GM18868 (cell line): ENCODE measurements around the gene TMEM176B.

Source experiments
- ATAC-seq: cut with Tn5 transposase; IDR thresholded peaks from one replicate; pipeline ENCODE4 v1.9.1; 2021; ENCODE audit warnings: mild to moderate bottlenecking, moderate library complexity; ENCODE audit not compliant: unreplicated experiment

Gene TMEM176B

DNA sequence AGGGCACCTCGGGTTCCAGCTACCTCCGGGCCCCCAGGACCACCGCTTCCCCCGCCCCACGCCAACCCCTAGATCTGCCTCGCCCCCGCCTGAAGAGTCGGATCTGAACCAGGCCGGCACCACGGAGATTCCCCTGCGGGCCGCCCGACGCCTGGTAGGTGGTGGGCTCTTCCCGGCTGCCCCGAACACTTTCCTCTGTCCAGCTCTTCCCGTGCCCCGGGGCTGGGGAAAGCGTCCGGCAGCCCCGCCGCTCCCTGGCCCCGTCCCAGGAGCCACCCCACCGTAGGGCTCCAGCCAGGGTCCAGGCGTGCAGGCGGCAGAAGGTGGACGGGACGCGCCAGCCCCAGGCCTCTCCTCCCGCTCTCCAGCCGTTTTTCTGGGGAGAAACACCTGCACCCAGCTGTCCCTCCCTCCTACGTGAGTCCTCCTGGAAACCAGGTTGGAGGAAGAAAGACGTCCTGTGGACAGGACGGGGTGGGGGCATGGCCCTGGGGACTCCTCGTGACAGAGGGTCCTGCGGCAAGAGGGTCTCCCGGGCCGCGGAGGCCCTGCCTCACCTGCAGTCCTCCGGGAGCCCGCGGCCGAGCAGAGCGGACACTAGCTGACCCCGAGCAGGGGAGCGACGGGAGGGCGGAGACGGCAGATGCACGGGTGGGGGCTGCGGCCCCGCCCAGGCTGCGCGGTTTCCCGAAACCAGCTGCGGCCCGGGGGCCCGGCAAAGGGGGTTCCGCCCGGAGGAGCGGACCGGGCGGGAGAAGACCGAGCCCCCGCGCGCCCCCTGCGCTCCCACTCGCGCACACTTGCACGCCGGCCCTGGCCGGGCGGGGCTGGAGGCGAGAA, at the start of gene TMEM176B:
Gene TMEM176B, minus strand, starts transcription at position 624 of the 840 bp plus-strand sequence. CDS start 3,795 bp downstream, outside the sequence.
- no peak for ATAC-seq

DNA sequence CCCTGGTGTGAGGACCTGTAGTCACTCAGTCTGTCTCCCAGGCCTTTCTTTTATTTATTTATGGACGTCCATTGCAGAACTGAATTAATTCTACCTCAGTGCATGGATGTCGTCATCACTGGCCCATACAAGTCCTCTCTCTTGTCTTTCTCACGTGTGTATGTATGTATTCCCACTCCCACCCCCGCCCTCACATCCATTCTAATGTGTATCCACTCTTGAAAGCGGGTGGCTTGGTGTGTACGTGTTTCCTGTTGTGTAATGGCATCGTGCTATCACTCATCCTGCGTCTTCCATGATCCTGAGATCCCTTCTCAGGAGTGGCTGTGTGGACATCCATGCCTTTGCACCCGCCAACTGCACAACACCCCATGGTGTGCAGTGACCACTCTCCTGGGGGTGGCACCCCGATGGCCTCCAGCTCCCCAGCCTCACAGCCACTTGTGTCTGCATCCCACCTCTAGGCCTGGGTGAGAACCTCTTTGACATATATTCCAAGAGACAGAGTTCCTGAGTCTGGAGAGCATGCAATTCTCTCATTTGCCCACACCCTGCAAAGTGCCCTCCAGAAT, 49.1 kb upstream of the TMEM176B start:
- no peak for ATAC-seq

DNA sequence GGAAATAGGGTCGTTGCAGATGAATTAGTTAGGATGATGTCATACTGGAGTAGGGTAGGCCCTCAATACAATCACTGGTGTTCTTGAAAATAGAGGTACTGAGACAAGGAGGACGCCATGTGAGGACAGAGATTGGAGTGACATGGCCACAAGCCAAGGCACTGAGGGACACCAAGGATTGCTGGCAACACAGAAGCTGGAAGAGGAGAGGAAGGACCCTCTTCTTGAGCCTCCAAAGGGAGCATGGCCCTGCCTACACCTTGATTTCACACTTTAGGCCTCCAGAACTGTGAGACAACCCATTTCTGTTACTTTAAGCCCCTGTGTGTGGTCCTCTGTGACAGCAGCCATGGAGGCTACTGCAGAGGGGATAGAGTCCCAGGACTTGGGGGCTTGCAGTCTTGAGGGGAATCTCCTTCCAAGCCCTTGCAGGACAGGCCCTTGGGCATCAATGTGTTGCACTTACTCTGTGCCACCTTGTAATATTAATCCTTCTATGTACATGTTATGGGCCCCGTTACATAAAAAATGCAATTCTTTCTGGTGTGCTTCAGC, 48.5 kb upstream of the TMEM176B start:
- ATAC-seq: no peak

GRCh38 chr7:150848111-150848510, 47.9 kb upstream of the TMEM176B start:
- no peak for ATAC-seq

GRCh38 chr7:150847536-150847935, 47.4 kb upstream of the TMEM176B start:
- no peak for ATAC-seq

DNA sequence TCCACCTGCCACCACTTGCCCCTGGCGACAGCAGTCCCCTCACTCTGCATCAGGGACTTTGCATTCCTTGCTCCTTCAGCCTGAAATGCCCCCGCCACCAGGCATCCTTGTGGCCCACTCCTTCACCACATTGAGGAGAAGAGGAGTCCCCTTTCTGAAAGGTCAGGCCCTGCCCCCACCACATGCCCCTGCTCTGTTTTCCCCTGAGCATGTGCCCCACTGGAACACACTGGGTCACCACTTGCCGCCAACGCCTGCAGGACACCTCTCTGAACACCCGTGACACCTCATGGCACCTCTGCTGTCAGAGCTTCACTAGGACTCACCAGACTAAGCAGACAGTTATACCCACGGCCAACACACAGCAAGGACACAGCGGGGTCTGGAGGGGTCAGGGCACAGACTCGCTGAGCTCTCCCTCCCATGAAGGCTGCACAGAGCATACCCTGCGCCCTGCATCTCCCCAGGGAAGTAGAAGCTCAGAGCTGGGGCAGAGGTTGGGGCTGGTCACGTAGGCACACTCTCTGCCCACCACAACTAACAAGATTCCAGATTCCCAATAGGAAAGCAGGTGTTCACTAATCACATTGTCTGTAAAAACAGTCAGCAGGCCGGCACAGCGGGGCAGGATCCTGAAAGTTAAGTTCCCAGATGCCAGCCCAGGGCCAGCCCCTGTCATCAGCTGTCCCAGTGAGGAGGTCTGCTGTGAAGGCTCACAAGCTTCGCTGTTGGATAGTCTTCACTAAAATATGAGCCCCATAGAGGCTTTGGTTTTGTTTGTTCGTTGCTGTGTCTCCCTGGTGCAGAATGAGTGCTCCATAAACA, 46.3 kb upstream of the TMEM176B start:
- ATAC-seq: no peak

- no peak for ATAC-seq
These were observed 45.3 kb upstream of the TMEM176B start for GRCh38 chr7:150845421-150845861.

GRCh38 chr7:150842716-150843115, 42.6 kb upstream of the TMEM176B start:
- no peak for ATAC-seq

- ATAC-seq: no peak
These were observed 41.9 kb upstream of the TMEM176B start for GRCh38 chr7:150842018-150842417.

GRCh38 chr7:150838965-150839650, 38.9 kb upstream of the TMEM176B start:
- ATAC-seq: no peak

DNA sequence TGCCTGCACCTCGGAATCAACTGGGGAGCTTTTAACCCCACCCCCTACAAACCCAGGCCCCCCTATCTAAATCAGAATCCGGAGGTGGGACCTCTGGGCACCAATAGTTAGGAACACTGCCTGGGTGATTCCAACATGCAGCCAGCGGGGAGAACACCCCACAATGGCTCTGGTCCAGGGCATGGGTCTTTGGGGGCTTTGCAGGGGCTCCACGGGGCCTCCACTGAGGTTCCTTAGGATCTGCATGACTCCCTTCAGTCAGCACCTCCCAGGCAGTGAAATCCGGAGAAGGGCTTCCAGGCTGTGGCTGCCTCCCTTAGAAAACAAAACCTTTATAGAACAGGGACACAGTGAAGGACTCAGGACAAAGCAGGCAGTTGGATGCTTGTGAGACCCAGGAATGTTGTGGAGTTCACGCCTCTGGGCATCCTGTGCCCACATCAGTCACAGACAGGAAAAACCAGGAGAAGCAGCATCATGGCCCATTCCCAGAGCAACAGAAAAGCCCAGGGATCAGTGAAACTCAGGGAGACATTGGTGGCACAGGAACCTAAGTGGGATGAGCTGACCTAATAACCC, 35.6 kb upstream of the TMEM176B start:
- ATAC-seq: no peak

GRCh38 chr7:150835019-150835418, 34.9 kb upstream of the TMEM176B start:
- no peak for ATAC-seq

DNA sequence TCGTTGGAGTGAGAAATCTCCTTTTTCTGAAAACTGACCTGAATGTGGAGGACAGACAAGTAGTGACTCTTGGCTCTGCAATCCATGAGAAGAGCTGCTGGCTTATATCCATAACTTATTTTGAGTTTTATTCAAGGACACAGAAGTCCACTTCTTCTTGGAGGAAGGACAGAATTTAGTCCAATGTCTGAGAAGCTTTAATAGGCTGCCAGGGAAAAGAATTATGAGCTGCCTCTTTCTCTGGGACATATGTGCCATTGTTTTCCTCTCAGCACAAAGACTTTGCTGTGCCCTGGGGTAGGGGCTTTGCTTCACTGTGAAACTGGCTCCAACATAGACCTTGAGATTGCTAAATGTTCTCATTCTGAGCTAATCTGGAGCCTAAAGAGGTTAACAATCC, 31.7 kb upstream of the TMEM176B start:
- ATAC-seq: no peak

GRCh38 chr7:150830937-150831336, 30.8 kb upstream of the TMEM176B start:
- no peak for ATAC-seq

DNA sequence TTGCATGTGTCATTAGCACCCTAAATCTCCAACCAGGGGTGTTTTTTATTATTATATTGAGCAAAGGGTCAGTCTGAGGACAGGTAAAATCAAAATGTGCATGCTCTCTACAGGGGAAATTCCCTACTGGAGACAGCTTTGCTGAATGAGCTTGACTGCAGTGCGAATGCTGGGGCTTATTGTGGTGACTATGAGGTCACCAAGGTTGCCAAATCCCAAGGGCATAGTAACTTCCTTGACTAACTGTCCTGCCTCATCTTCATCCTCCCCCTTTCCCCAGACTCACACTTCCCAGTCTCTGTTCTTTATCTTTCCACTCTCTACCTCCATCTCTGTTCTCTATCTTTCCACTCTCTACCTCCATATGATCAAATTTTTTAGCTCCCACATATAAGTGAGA, 29.3 kb upstream of the TMEM176B start:
- no peak for ATAC-seq

DNA sequence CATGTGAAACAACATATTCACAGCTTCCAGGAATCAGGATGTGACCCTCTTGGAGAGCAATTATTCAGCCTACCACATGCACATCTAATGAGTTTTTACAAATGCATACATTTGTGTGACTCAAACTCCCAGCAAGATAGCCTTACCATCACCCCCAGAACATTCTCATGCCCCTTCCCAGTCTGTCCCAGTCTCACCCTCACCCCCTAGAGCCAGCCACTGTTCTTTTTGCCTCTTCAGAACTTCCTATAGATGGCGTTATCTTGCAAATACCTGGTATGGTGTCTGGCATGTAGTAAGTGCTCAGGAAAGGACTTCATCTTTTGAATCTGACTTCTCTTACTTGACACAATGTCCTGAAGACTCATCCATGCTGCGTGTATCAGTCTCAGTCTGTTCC, 28.2 kb upstream of the TMEM176B start:
- no peak for ATAC-seq

GRCh38 chr7:150826061-150826849, 26.1 kb upstream of the TMEM176B start:
- no peak for ATAC-seq

DNA sequence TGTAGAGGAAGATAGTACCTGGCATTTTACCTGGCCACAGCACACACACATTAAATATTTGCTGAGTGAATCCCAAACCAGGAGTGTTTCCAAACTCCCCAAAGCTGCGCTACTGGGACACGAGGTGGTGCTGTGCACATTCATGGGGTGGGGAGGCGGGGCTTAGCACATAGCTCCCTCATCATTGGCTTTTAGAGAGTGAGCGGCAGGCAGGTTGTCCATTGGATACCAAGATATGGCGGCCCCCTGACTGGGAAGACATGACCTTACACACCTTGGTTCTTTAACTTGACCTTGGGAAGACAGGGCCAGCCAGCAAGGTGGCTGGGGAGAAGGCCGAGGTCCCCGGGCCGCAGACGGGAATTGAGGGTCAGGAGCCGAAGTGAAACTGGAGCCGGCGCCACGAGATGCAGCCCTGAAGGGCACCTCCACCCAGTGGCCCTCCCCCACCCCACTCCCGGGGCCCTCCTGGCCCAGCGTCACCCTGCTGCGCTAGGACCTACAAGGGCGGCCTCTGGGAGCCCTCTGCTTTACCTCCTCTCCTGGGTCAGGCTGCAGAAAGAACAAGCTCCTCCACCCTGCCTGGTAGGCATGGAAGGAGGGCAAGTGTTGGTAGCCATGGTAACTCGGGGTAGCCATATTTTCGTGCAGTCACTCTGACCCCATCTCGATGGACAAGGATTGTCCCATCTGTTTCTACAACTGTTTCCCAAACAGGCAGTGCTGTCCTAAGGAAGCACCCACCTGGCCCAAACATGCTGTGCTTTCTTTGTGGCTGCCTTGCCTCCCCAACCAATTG, 24.4 kb upstream of the TMEM176B start:
- no peak for ATAC-seq
